T-cell (primary cell): Measurements from ENCODE around the gene CROCC2. TPM values are rescaled to one million over a fixed set of nuclear protein-coding genes. Genes with fewer than 3 reads are reported as not detected.

ENCODE experiments used
- ATAC-seq, 4 experiments: fragments of 200-7000 bp in 3 of 4; fragments of 150-1000 bp in 1 of 4; cut with Tn5 transposase; replicated peaks in 1 of 4; 1 replicate in 3 of 4; 2 replicates in 1 of 4; pipeline ENCODE4 v1.10.0; 2021; ENCODE audit warnings: moderate library complexity in 3 of 4, mild to moderate bottlenecking in 2 of 4, moderate number of reproducible peaks in 1 of 4
- CTCF ChIA-PET, 2 donors: fragments of 300-600 bp; sonication (Branson Sonifier 250); formaldehyde crosslinking; loops; one replicate each; lab custom pipeline; 2022; ENCODE audit warnings: antibody characterized with exemption in 2 of 2; lab: Charles Lee
- POLR2A ChIA-PET, 2 donors: fragments of 300-600 bp; sonication (Branson Sonifier 250); formaldehyde crosslinking; loops; one replicate each; lab custom pipeline; 2022; ENCODE audit warnings: antibody characterized with exemption in 2 of 2; lab: Charles Lee
- DNase-seq, 35 experiments: peaks; one replicate each; pipeline versions ENCODE4 v3.0.0 to v3.0.0-alpha.2; 2013 to 2023
- H3K27ac ChIP-seq: one replicate; pipeline ENCODE4 v1.5.1; 2013; ENCODE audit warnings: low read length
- H3K27me3 ChIP-seq, 2 experiments: replicated peaks in 1 of 2; 1 replicate in 1 of 2; 2 replicates in 1 of 2; pipeline versions ENCODE4 v1.6.1 to v1.7.0; 2013; ENCODE audit warnings: low read length in 1 of 2, mixed read lengths in 1 of 2; ENCODE audit not compliant: control insufficient read depth in 2 of 2, insufficient read depth in 2 of 2; ENCODE audit errors: extremely low read depth in 1 of 2
- H3K36me3 ChIP-seq, 2 donors: 1 replicate in 1 of 2; 2 replicates in 1 of 2; pipeline versions ENCODE4 v1.6.1 to v1.7.0; 2013; ENCODE audit warnings: low read length in 1 of 2; ENCODE audit not compliant: control insufficient read depth in 2 of 2, insufficient read depth in 1 of 2; ENCODE audit errors: extremely low read depth in 1 of 2
- H3K4me1 ChIP-seq, 2 experiments: 1 replicate in 1 of 2; 2 replicates in 1 of 2; pipeline versions ENCODE4 v1.6.1 to v1.7.0; 2013; ENCODE audit warnings: low read length in 2 of 2, mixed read lengths in 1 of 2; ENCODE audit not compliant: insufficient read depth in 2 of 2, control insufficient read depth in 1 of 2; ENCODE audit errors: extremely low read depth in 1 of 2
- H3K4me3 ChIP-seq, 2 donors: 1 replicate in 1 of 2; 2 replicates in 1 of 2; pipeline versions ENCODE4 v1.5.1 to v1.7.0; 2013; ENCODE audit warnings: mild to moderate bottlenecking in 2 of 2, low read length in 1 of 2, moderate library complexity in 1 of 2; ENCODE audit not compliant: control insufficient read depth in 1 of 2; ENCODE audit errors: extremely low read depth in 1 of 2
- H3K9me3 ChIP-seq: 2 replicates; pipeline ENCODE4 v1.7.0; 2013
- H3K27ac Mint-ChIP-seq, 2 donors: one replicate each; pipeline ENCODE4 v1.8.0; 2020 to 2021; ENCODE audit warnings: mild to moderate bottlenecking in 2 of 2, mixed read lengths in 2 of 2
- H3K27me3 Mint-ChIP-seq, 2 donors: one replicate each; pipeline ENCODE4 v1.8.0; 2021 to 2022; ENCODE audit warnings: mixed read lengths in 2 of 2
- H3K36me3 Mint-ChIP-seq: one replicate; pipeline ENCODE4 v1.8.0; 2021; ENCODE audit warnings: mixed read lengths
- H3K4me1 Mint-ChIP-seq, 3 donors: one replicate each; pipeline ENCODE4 v1.8.0; 2020 to 2022; ENCODE audit warnings: mixed read lengths in 3 of 3, mild to moderate bottlenecking in 1 of 3
- H3K4me3 Mint-ChIP-seq, 3 donors: one replicate each; pipeline ENCODE4 v1.8.0; 2020 to 2022; ENCODE audit warnings: mild to moderate bottlenecking in 3 of 3, mixed read lengths in 3 of 3, moderate library complexity in 3 of 3
- H3K9me3 Mint-ChIP-seq, 3 donors: one replicate each; pipeline ENCODE4 v1.8.0; 2020 to 2022; ENCODE audit warnings: mixed read lengths in 3 of 3
- WGBS: methylation state at CpG from one replicate; pipeline ENCODE4 v1.1.5; 2013; ENCODE audit warnings: missing lambda C conversion rate; ENCODE audit not compliant: insufficient coverage; 5-methylcytosine and 5-hydroxymethylcytosine counted together
- total RNA-seq, 35 experiments: library from RNA in 6 of 35; stranded (reverse) in 6 of 35; fragments of 120-200 nt in 1 of 35; gene quantifications; one replicate each; pipeline versions ENCODE4 v1.2.1 to v1.2.4 and lab custom pipeline; 2013 to 2026

Gene CROCC2
- total RNA-seq, 5 donors from 2014 or later (not counting 1 experiment from before 2014, with no cell fraction given) = not detected

- DNase-seq (peak in 1 of 35 experiments; percentile 2), ATAC-seq (no peak)
- H3K27ac Mint-ChIP-seq = no peak overlapping the region
- Histone ChIP-seq H3K9me3 (no peaks in the 10 kb centered on the region), H3K4me3 (no peak overlapping the region), H3K4me1 (no peaks in the 10 kb centered on the region), H3K27me3 (peaks cover 0 to 27% of the 10 kb centered on the region in 2 experiments), H3K27ac (no peak overlapping the region), H3K36me3 (no peaks in the 10 kb centered on the region)
- ChIA-PET CTCF (interaction anchor here in 1 of 2 donors (0.6 kb wide), 1 partner anchor 306 kb away, joined by 3 read pairs; no protein-coding TSS in a partner anchor), POLR2A (no interaction called here)
- H3K4me1 Mint-ChIP-seq = no peaks in the 10 kb centered on the region
- no peaks in the 10 kb centered on the region for H3K36me3 Mint-ChIP-seq
- peaks cover 0 to 3% of the 10 kb centered on the region in 2 donors for H3K27me3 Mint-ChIP-seq
- 83% methylated on average over 30 of the region's 32 CpGs for WGBS
- H3K9me3 Mint-ChIP-seq = no peaks in the 10 kb centered on the region
- H3K4me3 Mint-ChIP-seq = no peak overlapping the region
Observed at GRCh38 chr2:240966906-240967680, 61.0 kb downstream of the CROCC2 start.

DNA sequence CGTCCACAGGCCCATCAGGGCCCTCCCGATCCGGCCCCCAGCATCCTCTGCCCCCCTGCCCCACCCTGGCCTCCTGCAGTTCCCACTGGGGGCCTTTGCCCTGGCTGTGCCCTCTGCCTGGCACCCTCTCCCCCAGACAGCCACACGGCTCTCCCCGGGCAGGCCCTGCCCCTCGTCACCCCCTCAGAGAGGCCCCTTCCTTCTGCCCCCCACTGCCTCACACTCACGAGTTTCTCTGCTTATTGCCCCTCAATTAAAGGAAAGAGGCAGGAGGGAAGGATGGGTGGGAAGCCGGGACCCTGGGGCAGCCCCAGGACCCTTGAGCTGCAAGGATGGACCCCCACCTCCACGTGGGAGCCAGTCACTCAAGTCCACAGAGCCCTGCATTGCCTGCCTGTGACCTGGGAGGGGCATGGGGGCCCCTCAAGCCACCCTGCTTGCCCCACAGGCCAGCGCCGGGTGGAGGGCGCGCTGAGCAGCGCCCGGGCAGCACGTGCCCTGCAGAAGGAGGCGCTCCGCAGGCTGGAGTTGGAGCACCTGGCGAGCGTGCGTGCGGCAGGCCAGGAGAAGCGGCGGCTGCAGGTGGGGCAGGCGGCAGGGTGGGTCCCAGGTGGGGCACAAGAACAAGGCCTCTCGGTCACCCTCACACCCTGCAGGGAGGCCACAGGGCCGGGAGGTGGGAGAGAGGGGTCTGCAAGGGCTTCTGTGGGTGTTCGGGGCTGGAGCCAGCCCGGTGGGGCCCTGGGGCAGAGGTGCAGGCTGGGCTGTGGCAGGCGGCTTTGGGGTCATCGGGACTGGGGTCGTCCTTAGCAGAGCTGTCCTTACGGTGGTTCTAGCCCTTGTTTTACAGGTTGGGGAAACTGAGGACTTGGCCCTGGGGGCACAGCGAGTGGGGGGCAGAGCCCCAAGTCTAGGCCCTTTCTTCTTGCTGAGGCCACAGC lies 61.8 kb downstream of the CROCC2 start:
- H3K27ac ChIP-seq = no peak overlapping the region
- H3K4me1 Mint-ChIP-seq = no peaks in the 10 kb centered on the region
- H3K4me3 Mint-ChIP-seq = no peak overlapping the region
- 89% methylated on average over 17 of the region's 34 CpGs for WGBS
- H3K36me3 ChIP-seq = no peaks in the 10 kb centered on the region
- H3K27me3 Mint-ChIP-seq = peaks cover 2 to 3% of the 10 kb centered on the region in 2 donors
- H3K9me3 ChIP-seq = no peaks in the 10 kb centered on the region
- POLR2A ChIA-PET = no interaction called here
- H3K9me3 Mint-ChIP-seq = no peaks in the 10 kb centered on the region
- H3K36me3 Mint-ChIP-seq = no peaks in the 10 kb centered on the region
- H3K27me3 ChIP-seq = peaks cover 0 to 35% of the 10 kb centered on the region in 2 experiments
- no peak overlapping the region for H3K27ac Mint-ChIP-seq
- H3K4me1 ChIP-seq = no peaks in the 10 kb centered on the region
- DNase-seq (no peak), ATAC-seq (no peak)
- CTCF ChIA-PET = no interaction called here
- H3K4me3 ChIP-seq = no peak overlapping the region

DNA sequence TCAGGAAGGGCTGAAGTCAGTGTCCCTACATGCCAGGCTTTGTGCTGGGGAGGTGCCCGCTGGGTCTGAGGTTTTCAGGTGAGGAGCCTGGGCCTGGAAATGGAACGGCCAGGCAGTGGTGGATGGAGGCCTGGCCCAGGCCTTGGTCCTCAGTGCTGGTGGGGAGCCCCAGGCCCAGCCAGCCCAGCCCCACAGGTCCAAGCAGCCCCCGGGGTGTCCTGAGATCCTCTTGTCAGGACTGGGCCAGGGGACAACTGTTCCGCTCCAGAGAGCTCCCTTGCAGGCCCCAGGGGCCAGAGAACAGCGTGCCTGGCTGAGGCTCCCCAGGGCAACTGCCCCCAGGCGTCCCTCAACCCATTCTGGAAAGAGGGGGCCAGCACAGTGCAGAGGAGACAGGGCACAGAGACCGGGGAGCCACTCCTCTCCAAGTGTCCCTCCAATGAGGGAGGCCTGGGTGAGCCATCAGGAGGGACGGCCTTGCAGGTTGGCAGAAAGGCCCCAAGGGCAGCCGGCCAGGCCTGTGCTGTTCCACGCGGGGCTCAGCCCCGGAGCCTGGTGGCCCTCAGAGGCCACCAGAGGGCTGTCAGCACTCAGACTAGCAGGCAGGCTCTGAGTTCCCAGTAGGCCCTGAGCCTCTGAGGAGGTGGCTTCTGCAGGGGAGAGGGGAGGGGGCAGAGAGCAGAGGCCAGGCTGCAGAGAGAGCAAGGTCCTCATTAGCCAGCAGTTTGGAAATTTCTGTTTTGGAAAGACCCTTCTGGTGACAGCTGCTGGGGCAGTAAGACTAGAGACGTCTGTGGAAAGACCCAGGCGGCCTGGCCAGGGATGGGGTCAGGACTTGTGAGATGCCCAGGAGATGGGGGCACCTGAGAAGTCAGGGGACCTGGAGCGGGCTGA lies 62.8 kb downstream of the CROCC2 start:
- 83% methylated on average over 13 of the region's 15 CpGs for WGBS
- H3K4me1 Mint-ChIP-seq = peaks cover 0 to 3% (median 3%) of the 10 kb centered on the region in 3 donors
- Histone ChIP-seq H3K4me1 (no peaks in the 10 kb centered on the region), H3K27me3 (peaks cover 0 to 41% of the 10 kb centered on the region in 2 experiments), H3K27ac (no peak overlapping the region), H3K36me3 (no peaks in the 10 kb centered on the region), H3K4me3 (no peak overlapping the region), H3K9me3 (no peaks in the 10 kb centered on the region)
- no peaks in the 10 kb centered on the region for H3K36me3 Mint-ChIP-seq
- ATAC-seq = no peak
- DNase-seq = no peak
- no peak overlapping the region for H3K27ac Mint-ChIP-seq
- CTCF ChIA-PET = no interaction called here
- POLR2A ChIA-PET = no interaction called here
- H3K9me3 Mint-ChIP-seq = peaks cover 0 to 3% (median 0%) of the 10 kb centered on the region in 3 donors
- H3K4me3 Mint-ChIP-seq = no peak overlapping the region
- peaks cover 5 to 6% of the 10 kb centered on the region in 2 donors for H3K27me3 Mint-ChIP-seq

GRCh38 chr2:240970104-240970503 lies 64.0 kb downstream of the CROCC2 start:
- Histone ChIP-seq H3K36me3 (no peaks in the 10 kb centered on the region), H3K4me1 (peaks cover 4 to 9% of the 10 kb centered on the region in 2 experiments), H3K4me3 (no peak overlapping the region), H3K27ac (no peak overlapping the region), H3K27me3 (peaks cover 0 to 42% of the 10 kb centered on the region in 2 experiments), H3K9me3 (no peaks in the 10 kb centered on the region)
- POLR2A ChIA-PET = no interaction called here
- Mint-ChIP-seq H3K9me3 (peaks cover 0 to 3% (median 0%) of the 10 kb centered on the region in 3 donors), H3K4me1 (peaks cover 8 to 11% (median 10%) of the 10 kb centered on the region in 3 donors), H3K27ac (no peak overlapping the region), H3K4me3 (no peak overlapping the region), H3K27me3 (peaks cover 7 to 12% of the 10 kb centered on the region in 2 donors), H3K36me3 (no peaks in the 10 kb centered on the region)
- ATAC-seq = no peak
- no peak for DNase-seq
- CTCF ChIA-PET = no interaction called here
- no CpG with 5 or more reads among the region's 3 CpGs for WGBS

- H3K36me3 Mint-ChIP-seq = no peaks in the 10 kb centered on the region
- 78% methylated on average over 15 of the region's 15 CpGs for WGBS
Observed at GRCh38 chr2:240970816-240971215, 64.7 kb downstream of the CROCC2 start.

More at GRCh38 chr2:240970816-240971215, 64.7 kb downstream of the CROCC2 start:
- H3K27ac ChIP-seq = no peak overlapping the region
- H3K4me1 ChIP-seq = peaks cover 6 to 15% of the 10 kb centered on the region in 2 experiments
- POLR2A ChIA-PET = no interaction called here
- H3K36me3 ChIP-seq = no peaks in the 10 kb centered on the region
- H3K9me3 ChIP-seq = no peaks in the 10 kb centered on the region
- no peak overlapping the region for H3K4me3 Mint-ChIP-seq
- peaks cover 0 to 43% of the 10 kb centered on the region in 2 experiments for H3K27me3 ChIP-seq
- CTCF ChIA-PET = no interaction called here
- H3K4me1 Mint-ChIP-seq = peaks cover 9 to 15% (median 12%) of the 10 kb centered on the region in 3 donors
- no peak overlapping the region for H3K27ac Mint-ChIP-seq
- no peak for DNase-seq
- peaks cover 7 to 16% of the 10 kb centered on the region in 2 donors for H3K27me3 Mint-ChIP-seq
- H3K9me3 Mint-ChIP-seq = peaks cover 0 to 3% (median 0%) of the 10 kb centered on the region in 3 donors
- no peak overlapping the region for H3K4me3 ChIP-seq
- no peak for ATAC-seq
